Right atrium auricular region (tissue), 2 donors: Measurements from ENCODE around the gene CADM2. TPM values are rescaled to one million over a fixed set of nuclear protein-coding genes. Genes with fewer than 3 reads are reported as not detected.

Source experiments
- DNase-seq: peaks from one replicate; pipeline ENCODE4 v3.0.0-alpha.2; 2019; ENCODE audit warnings: low spot score
- H3K27ac ChIP-seq, 2 donors: fragments of 200-600 bp; sonication (generic); 1 replicate in 1 of 2; 2 replicates in 1 of 2; pipeline ENCODE4 v1.5.1; 2016 to 2019
- H3K27me3 ChIP-seq, 2 donors: fragments of 200-600 bp; sonication (generic); one replicate each; pipeline versions ENCODE4 v1.5.1 to v1.6.0; 2017 to 2019
- H3K36me3 ChIP-seq: fragments of 200-600 bp; sonication (generic); one replicate; pipeline ENCODE4 v1.5.1; 2016
- H3K4me1 ChIP-seq, 2 donors: fragments of 200-600 bp; sonication (generic); one replicate each; pipeline versions ENCODE4 v1.5.1 to v1.6.0; 2017 to 2019
- H3K4me3 ChIP-seq, 2 donors: fragments of 200-600 bp; sonication (generic); 1 replicate in 1 of 2; 2 replicates in 1 of 2; pipeline ENCODE4 v1.5.1; 2017 to 2019; ENCODE audit warnings: mild to moderate bottlenecking in 1 of 2, moderate library complexity in 1 of 2
- H3K9me3 ChIP-seq, 2 donors: fragments of 200-600 bp; sonication (generic); one replicate each; pipeline ENCODE4 v1.5.1; 2019
- CTCF ChIP-seq, 2 donors: fragments of 200-600 bp; sonication (generic); IDR thresholded peaks; one replicate each; pipeline ENCODE4 v1.5.1; 2019; ENCODE audit warnings: antibody characterized with exemption in 2 of 2
- total RNA-seq, 2 donors: library from RNA; depleted of rRNA; stranded (reverse); fragments of >200 nt; gene quantifications; one replicate each; pipeline ENCODE4 v1.1.0, GENCODE V29; 2016

The CADM2 gene
- total RNA-seq, 2 donors from 2014 or later: 6.5 to 9.5 TPM

- no peaks in the 10 kb centered on the region for H3K36me3 ChIP-seq
- no peaks in the 10 kb centered on the region for H3K4me1 ChIP-seq
- DNase-seq: no peak
- H3K9me3 ChIP-seq: no peaks in the 10 kb centered on the region
- H3K4me3 ChIP-seq: no peak overlapping the region
- no peaks in the 10 kb centered on the region for H3K27me3 ChIP-seq
- no peak overlapping the region for H3K27ac ChIP-seq
- TF ChIP-seq CTCF (IDR thresholded peaks at IDR 0.05): no peak
Observed at GRCh38 chr3:85853805-85854204, 895.0 kb downstream of the CADM2 start.

- Histone ChIP-seq H3K4me3 (no peak overlapping the region), H3K36me3 (no peaks in the 10 kb centered on the region), H3K27me3 (no peaks in the 10 kb centered on the region), H3K4me1 (no peaks in the 10 kb centered on the region), H3K9me3 (no peaks in the 10 kb centered on the region), H3K27ac (no peak overlapping the region)
- no peak for DNase-seq
- TF ChIP-seq CTCF (IDR thresholded peaks at IDR 0.05): no peak
Observed at GRCh38 chr3:85862893-85863455, 904.2 kb downstream of the CADM2 start.

GRCh38 chr3:85864896-85865295 lies 906.1 kb downstream of the CADM2 start:
- H3K9me3 ChIP-seq: no peaks in the 10 kb centered on the region
- H3K27ac ChIP-seq: no peak overlapping the region
- no peak overlapping the region for H3K4me3 ChIP-seq
- TF ChIP-seq CTCF (IDR thresholded peaks at IDR 0.05): no peak
- H3K36me3 ChIP-seq: no peaks in the 10 kb centered on the region
- H3K4me1 ChIP-seq: no peaks in the 10 kb centered on the region
- no peak for DNase-seq
- H3K27me3 ChIP-seq: no peaks in the 10 kb centered on the region

- TF ChIP-seq CTCF (IDR thresholded peaks at IDR 0.05): no peak
- H3K9me3 ChIP-seq: no peaks in the 10 kb centered on the region
- no peak for DNase-seq
- no peak overlapping the region for H3K27ac ChIP-seq
- no peak overlapping the region for H3K4me3 ChIP-seq
- no peaks in the 10 kb centered on the region for H3K27me3 ChIP-seq
- no peaks in the 10 kb centered on the region for H3K4me1 ChIP-seq
- no peaks in the 10 kb centered on the region for H3K36me3 ChIP-seq
Observed at GRCh38 chr3:85867072-85867471, 908.3 kb downstream of the CADM2 start.

- no peak for DNase-seq
- Histone ChIP-seq H3K9me3 (no peaks in the 10 kb centered on the region), H3K27me3 (no peaks in the 10 kb centered on the region), H3K4me1 (no peaks in the 10 kb centered on the region), H3K36me3 (no peaks in the 10 kb centered on the region), H3K27ac (no peak overlapping the region), H3K4me3 (no peak overlapping the region)
- TF ChIP-seq CTCF (IDR thresholded peaks at IDR 0.05): no peak
Observed at GRCh38 chr3:85875589-85875988, 916.8 kb downstream of the CADM2 start.

- Histone ChIP-seq H3K4me1 (no peaks in the 10 kb centered on the region), H3K9me3 (no peaks in the 10 kb centered on the region), H3K4me3 (no peak overlapping the region), H3K27ac (no peak overlapping the region), H3K27me3 (no peaks in the 10 kb centered on the region), H3K36me3 (no peaks in the 10 kb centered on the region)
- no peak for DNase-seq
- TF ChIP-seq CTCF (IDR thresholded peaks at IDR 0.05): no peak
Observed at GRCh38 chr3:85877631-85878030, 918.8 kb downstream of the CADM2 start.
